ENCODE results near the gene UPK3BL1.
"Not testable (repeated sequence)": the region's sequence is repeated elsewhere in the genome, so short reads cannot be mapped to it uniquely, and the experiment has no call there.

- TF ChIP-seq CTCF, POLR2A (IDR thresholded peaks at IDR 0.05): not testable (repeated sequence)
These were observed 48.8 kb downstream of the UPK3BL1 start for GRCh38 chr7:102593637-102594334.
